Suprapubic skin (tissue), 4 donors: ENCODE data around the gene CCDC169.

Source experiments
- POLR2A ChIP-seq, 2 donors: fragments of 450-650 bp; IDR thresholded peaks; one replicate each; pipeline ENCODE4 v1.6.1; 2017; ENCODE audit warnings: antibody characterized with exemption in 2 of 2, mild to moderate bottlenecking in 2 of 2, moderate library complexity in 2 of 2
- POLR2AphosphoS5 ChIP-seq, 3 donors: sonication (generic); formaldehyde crosslinking; IDR thresholded peaks; one replicate each; pipeline ENCODE4 v1.6.1; 2017; ENCODE audit warnings: antibody characterized with exemption in 3 of 3
- TF ChIP-seq, protein P1 (sequence below), 2 donors: fragments of 200-600 bp in 1 of 2; fragments of 450-650 bp in 1 of 2; sonication (generic) in 1 of 2; IDR thresholded peaks; one replicate each; pipeline ENCODE4 v1.5.1; 2016 to 2019; ENCODE audit warnings: antibody characterized with exemption in 2 of 2, mild to moderate bottlenecking in 1 of 2, moderate library complexity in 1 of 2

GRCh38 chr13:36251526-36251925, 46.1 kb downstream of the CCDC169 start:
- TF ChIP-seq, protein P1, sequence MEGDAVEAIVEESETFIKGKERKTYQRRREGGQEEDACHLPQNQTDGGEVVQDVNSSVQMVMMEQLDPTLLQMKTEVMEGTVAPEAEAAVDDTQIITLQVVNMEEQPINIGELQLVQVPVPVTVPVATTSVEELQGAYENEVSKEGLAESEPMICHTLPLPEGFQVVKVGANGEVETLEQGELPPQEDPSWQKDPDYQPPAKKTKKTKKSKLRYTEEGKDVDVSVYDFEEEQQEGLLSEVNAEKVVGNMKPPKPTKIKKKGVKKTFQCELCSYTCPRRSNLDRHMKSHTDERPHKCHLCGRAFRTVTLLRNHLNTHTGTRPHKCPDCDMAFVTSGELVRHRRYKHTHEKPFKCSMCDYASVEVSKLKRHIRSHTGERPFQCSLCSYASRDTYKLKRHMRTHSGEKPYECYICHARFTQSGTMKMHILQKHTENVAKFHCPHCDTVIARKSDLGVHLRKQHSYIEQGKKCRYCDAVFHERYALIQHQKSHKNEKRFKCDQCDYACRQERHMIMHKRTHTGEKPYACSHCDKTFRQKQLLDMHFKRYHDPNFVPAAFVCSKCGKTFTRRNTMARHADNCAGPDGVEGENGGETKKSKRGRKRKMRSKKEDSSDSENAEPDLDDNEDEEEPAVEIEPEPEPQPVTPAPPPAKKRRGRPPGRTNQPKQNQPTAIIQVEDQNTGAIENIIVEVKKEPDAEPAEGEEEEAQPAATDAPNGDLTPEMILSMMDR (IDR thresholded peaks at IDR 0.05): no peak
- TF ChIP-seq POLR2AphosphoS5 (IDR thresholded peaks at IDR 0.05): no peak
- no peak for TF ChIP-seq POLR2A (IDR thresholded peaks at IDR 0.05)
